GM21786 (cell line): Measurements from ENCODE around the gene CYB561D1.

Source experiments
- ATAC-seq: cut with Tn5 transposase; IDR thresholded peaks from one replicate; pipeline ENCODE4 v1.9.1; 2021; ENCODE audit not compliant: unreplicated experiment

The CYB561D1 gene

DNA sequence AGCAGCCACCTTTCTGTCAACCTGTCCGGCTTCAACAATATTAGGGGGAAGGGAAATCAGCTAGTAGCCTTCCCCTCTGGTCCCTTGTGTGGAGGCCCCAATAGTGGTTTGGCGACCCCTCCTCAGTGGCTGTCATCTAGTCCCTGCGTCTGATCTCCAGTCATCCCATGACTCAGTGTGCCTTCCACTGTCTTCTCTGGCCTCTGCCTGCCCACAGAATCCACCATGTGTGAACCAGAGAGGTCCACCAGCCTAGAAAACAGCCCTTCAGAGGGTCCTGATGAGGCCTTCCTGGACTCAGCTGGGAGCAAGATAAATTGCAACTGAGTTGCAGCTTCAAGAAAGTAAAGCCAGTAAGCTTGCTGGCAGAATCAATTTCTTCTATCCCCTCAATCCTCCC is 14.0 kb upstream of the CYB561D1 start:
- ATAC-seq = no peak

DNA sequence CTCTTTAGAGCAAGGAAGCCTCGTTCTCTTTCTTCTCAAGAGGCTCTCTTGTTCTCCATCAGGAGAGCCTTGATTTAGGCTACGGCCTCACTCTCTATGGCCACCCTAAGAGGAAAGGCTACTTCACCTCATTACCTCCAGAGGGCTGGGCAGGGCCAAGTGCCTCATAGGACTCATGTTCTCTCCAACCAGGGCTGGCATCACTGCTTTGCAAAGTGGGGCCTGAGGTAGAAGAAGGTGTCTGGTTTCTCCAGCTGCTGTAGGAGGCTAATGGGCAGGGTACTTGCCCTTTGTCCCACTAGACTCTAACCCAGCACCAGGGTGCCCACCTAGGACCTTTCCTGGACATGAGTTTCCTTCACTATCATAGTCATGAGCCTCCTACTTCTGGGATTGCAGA is 12.2 kb upstream of the CYB561D1 start:
- ATAC-seq = no peak

DNA sequence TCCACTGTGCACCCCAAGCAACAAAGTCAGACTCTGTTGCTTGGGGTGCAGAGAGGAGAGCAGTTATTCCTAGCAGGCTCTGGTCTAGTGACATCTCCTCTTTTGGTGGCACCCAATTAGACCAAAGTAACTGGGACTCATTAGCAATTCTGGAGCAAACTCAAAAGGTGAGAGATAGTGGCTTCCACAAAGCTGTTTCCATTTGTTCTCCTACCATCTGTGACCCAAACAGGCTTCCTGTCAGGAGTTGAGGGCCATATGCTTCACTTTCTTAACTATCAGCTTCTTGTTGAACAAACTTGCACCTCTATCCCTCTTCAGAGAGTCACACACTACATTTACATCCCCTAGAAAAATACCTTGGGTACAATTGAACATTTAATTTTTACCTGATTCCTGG is 11.7 kb upstream of the CYB561D1 start:
- ATAC-seq = no peak

DNA sequence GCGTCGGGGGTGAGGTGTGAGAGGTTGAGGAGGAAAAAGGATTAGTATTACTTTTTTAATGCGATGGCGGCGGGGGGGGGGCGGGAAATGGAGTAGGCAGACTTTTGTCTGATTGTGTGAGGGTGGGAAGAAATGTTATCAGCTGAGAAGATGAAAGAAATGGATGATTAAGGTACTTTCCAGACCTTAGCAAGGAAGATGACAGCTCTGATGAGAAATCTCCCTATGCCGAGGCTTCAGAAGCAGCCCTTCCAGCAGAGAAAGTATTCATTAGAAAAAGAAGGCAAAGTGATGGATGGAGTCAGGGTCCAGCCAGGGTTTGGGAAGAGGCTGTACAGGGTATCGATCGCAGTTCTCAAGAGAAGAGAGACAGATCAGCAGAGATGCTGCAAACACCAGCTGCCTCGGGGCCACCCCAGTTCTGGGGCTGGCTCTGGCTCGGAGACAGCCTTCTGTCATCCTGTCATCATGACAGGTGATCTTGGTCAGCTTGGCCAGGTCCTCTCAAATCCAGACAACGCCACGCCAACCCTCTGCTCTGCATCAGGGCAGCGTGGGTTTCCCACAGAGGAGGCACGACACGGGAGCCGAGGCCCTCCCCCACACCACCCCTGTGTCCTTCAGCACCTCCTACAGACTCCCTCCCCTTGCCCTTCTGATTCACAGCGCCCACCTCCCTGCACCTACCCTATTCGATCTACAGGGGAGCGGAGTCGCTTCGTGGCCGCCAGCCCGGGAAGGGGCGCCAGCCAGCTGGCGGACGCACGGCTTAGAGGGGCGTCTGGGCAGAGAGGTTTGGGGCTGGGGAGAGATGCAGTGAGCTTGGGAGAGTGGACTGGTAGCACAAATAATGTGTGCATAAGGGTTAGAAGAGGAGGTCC is 10.9 kb upstream of the CYB561D1 start:
- peak; percentile 23 for ATAC-seq

DNA sequence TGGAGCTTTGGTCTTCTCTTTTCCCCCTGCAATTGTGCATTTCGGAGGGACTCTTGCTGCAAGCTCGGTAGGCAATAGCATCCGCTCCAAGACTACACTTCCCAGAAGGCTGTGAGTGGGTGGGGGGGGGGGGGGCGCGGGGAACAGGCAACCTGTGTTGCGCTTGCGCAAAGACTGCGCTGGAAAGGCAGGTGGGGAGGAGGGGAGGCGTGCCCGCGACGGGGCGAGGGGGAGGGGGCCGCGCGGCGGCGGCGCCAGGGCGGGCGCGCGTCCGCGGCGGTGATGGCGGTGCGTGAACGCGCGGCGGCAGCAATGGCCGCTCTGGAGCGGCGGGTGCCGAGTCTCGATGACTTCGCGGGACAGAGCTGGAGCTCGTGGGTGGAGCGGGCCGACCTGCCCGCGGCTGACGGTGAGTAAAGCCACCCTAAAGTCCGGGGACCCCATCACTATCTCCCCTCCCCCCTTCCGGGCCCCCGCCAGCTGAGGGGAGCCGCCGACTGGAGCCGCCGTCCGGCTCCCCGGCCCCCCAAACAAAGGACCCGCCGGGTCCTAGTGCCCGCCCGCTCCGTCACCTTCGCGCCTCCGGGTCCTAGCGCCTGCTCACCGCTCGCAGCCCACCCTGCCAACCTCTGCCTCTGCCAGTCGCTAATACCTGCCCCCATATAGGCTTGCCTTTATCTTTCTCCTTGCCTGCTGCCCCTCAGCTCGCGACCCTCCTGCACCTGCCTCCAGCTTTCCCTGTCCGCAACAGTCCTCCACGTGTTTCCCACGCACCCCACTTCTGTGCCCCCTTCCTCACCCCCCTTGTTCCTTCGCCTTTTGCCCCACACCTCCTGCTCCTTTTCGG is 10.0 kb upstream of the CYB561D1 start, which contains the start of gene ATXN7L2:
ATXN7L2 (plus strand) TSS at position 234 of the 847 bp plus-strand sequence; CDS start at position 283, 49 bp downstream.
- peak; percentile 76 for ATAC-seq

DNA sequence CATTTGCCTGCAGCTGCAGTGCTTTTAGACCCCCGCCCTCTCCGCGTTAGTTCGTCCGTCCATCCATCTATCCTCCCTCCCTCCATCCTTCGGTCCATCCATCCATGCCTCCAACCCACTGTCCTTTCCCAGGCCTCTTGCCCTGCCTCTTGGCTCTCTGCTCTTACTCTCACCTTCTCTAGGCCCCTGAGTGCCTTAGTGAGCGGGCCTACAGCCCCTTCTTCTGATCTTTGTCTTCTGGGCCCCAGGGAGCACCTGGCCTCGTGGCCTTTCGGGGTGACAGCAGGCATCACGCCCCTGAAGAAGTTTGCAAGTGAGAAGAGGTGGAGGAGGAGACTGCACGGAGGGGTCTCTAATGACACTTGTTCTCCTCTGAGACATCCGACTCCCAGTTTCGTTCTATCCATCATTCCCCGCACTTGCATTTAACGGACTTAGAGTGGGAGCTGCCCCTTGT is 9.3 kb upstream of the CYB561D1 start:
- ATAC-seq = no peak

DNA sequence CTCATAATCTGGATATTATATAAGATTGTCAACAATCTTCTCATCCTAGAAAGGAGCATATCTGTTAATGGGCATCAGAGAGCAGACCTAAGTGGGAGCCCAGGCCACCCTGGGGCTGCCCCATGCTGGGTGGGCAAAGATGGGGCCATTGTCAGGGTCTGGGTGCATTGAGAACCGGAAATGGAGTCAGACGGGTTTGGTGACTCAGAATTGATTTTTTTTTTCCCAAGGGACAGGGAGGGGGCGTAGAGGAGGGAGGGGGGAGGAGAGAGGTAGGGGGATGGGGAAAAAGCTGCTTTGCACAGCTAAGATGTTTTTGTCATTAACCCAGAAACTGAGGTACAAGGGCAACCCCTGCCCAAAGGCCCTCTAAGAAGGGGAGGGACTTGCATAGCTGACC is 8.9 kb upstream of the CYB561D1 start:
- no peak for ATAC-seq

DNA sequence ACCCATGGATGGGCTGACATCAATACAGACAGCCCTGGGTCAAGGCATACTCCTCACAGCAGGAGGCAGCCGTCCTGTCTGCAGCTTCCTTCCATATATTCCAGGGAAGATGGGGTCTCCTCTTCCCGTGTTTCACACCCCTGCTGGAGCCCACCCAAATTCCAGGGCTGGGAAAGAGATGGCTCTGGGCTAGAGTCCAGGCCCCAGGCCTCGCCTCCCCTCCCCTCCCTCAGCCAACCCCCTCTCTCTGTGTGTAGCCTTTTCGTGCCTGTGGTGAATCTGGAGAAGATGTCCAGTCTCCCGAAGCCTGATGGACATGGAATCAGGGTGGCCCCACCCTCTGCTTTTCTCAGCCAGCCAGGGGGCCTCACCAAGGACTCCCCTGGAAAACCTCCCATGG is 6.6 kb upstream of the CYB561D1 start:
- no peak for ATAC-seq

DNA sequence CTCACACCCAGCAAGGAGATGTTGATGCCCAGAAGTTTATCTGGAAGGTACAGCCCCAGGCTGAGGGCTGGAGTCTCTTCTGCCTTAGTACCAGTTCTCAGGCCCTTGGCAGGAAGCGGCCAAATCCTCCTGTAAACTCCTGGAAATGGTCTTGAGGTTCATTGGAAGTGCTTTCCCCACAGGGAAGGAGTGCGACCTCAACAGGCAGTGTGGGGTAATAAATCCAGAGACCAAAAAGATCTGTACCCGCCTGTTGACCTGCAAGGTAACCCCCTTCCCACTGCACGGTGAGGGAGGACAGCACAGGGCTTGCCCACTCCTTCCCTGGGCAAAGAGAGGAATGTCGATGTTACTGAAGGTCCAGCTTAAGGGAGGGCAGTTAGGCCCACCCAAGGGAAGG is 5.7 kb upstream of the CYB561D1 start:
- no peak for ATAC-seq

DNA sequence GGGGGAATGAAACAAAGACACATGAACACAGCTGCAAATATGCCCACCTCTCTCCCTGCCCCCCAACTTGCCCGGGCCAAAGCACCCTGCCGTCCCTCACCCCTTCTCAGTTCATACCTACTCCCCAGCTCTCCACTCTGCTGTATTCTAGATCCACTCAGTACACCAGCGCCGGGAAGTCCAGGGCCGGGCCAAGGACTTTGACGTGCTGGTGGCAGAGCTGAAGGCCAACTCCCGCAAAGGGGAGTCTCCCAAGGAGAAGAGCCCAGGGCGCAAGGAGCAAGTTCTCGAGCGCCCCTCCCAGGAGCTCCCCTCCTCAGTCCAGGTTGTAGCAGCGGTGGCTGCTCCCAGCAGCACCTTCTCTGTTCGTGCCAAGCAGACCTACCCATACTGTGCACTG is 5.2 kb upstream of the CYB561D1 start:
- ATAC-seq = no peak

DNA sequence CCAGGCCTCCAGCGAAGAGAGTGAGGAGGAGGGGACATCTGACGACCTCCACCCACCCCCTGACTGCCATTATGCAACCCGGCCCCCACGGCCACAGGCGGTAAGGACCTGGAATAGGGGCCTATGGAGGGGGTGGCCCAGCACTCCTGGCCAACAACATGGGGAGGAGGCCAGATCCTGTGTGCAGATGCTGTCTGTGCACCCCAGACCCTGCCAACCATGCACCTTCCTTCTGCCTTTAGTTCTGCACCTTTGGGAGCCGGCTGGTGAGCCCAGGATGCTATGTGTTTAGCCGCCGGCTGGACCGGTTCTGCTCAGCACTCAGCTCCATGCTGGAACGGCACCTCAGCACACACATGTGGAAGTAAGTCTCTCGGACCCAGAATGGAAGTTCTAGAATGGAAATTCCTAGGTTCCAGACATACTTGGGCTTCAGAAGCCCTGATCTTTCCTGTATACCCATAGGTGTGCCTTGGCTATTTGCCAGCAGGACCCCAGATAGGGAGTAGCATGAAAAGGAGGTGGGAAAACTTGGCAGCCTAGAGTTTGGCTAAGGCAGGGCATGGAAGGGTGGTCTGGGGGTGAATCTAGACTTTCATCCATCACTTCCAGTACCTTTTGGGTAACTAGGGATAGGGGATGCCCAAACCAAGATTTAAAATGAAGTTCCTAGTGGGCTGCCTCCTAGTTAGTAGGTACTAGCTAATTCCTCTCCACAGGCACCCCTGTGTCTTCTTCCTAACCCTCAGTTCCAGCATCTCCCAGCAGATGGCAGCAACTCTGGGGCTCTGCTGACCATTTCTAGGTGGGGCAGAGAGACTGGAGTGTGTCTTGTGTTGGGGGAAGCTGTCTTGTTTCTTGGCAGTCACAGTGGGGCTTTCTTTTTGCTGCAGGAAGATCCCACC is 3.6 kb upstream of the CYB561D1 start:
- no peak for ATAC-seq

DNA sequence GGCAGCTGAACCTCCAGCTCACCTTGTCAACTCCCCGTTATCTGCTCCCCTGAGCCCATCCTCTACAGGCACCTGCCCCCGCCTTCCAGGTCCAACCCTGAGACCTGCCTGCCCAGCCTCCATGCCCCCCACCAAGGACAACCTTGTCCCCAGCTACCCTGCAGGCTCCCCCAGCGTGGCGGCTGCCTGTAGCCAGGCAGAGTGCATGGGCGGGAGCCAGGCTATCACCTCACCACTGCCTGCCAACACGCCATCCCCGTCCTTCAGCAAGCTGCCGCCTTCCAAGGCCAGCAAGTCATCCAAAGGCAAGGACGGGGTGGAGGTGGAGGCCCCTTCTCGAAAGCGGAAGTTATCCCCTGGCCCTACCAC is 3.0 kb upstream of the CYB561D1 start:
- ATAC-seq = no peak

DNA sequence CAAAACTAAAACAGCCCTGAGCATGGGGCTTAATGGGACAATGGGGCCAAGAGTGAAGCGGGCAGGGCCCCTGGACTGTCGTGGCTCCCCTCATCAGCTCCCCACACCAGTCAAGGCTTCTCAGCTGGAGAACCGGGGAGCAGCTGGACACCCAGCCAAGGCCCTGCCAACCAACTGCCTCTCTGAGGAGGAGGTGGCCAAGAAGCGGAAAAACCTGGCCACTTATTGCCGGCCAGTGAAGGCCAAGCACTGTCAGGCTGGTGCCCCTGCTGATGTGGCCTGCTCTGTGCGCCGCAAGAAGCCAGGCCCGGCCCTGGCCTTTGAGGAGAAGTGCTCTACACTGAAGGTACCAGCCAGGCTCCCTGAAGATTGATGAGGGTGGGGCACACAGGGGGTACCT is 2.5 kb upstream of the CYB561D1 start:
- ATAC-seq = no peak

DNA sequence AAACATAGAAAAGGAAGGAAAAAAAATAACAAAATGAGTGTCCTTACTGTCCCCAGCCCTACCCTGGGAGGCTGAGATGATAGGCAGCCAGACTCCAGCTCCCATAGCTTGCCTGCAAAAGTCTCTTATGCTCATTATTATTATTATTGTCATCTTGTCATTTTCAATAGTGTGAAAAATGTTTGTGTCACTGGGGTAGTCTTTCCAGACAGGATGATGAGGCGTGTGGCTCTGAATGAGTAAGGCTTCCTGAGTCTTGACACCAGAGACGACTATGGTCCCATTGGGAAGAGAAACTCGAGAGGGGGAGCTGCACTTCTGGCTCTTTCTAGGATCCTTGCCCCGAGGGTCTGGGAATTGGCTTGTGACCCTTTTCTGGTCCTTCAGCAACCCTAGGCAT is 1.1 kb upstream of the CYB561D1 start:
- no peak for ATAC-seq

DNA sequence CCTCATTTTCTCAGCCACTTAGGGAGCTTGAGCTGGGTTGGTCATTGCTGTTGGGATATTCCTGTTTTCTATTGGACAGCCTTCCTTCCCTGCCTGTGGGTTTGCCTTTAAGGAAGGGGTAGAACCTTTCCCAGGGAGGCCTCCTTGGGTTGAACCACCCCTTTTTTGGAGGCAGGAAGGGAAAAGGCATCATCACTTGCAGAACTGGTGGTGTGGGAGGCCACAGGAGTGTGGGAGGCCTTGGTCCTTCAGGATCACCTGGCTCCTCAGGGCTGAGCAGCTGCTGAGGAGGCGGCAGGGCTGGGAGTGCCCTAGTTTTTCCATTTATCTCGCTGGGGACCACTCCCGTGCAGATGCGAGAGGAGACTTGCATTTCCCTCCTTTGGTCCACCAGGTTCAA is 667 bp upstream of the CYB561D1 start:
- ATAC-seq = no peak

DNA sequence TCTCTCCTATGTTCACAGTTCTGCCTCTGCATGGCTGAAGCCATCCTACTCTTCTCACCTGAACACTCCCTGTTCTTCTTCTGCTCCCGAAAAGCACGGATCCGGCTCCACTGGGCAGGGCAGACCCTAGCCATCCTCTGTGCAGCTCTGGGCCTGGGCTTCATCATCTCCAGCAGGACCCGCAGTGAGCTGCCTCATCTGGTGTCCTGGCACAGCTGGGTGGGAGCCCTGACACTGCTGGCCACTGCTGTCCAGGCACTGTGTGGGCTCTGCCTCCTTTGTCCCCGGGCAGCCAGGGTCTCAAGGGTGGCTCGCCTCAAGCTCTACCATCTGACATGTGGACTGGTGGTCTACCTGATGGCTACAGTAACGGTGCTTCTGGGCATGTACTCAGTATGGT is 1.8 kb downstream of the CYB561D1 start:
- ATAC-seq = no peak

DNA sequence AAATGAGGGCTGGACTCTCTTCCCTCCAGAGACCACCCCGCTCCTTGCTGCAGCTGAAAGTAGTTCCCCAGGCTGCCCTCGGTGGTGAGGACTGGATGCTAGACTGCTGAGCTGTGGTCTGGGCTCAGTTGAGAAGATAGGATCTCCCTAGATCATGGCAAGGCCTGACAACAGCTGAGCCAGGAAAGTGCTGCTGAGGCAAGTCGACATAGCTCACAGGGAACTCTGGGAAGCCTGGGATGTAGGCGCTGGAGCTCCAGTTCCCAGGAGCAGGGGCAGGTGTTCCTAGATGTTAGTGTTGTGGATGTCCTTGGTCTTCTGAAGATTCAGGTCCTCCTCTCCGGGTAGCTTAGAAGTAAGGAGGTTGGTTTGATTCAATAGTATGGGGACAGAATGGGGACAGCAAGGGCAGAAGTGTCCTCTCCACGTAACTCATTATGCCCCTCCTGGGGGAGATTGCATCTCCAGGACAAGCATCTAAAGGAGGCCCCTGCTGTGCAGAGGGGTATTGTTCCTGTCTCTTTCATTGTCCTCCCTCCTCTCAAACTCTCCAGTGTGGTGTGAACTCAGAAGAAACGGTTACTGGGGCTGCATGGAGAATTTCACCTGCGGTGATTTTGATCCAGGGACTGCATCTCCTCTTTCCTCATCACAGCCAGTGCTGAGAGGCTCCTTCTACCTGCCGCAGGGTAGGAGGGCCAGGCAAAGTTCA is 3.7 kb downstream of the CYB561D1 start:
- no peak for ATAC-seq

DNA sequence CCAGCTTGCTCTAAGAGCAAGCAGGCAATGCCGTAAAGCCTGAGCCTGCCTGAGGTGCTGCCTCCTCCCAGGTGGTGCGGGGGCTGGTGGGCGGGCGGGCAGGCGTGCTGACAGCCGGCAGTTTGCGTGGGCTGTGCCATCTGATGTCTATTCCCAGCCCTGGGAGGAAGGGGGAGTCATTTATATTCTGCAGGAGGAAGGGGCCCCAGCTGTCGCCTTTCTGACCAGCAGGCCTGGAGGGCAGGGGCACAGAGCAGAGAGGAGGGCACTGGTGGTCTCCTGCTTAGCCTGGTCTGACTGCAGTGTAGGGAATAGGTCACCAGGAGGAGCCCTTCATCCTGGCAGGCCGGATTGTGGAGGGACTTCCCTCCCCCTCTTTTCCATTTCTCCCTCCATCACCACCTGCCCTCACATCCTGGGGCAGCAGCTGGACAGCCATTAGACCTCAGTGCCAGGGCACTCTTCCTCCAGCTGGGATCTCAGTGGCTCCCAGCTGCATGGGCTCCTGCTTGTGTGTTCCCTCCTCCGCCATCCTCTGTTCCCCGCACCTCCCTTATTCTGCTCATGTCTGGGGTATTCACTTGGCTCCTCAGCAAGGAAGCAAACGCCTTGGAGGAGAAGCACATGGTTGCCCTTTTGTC is 4.4 kb downstream of the CYB561D1 start:
- ATAC-seq = no peak

DNA sequence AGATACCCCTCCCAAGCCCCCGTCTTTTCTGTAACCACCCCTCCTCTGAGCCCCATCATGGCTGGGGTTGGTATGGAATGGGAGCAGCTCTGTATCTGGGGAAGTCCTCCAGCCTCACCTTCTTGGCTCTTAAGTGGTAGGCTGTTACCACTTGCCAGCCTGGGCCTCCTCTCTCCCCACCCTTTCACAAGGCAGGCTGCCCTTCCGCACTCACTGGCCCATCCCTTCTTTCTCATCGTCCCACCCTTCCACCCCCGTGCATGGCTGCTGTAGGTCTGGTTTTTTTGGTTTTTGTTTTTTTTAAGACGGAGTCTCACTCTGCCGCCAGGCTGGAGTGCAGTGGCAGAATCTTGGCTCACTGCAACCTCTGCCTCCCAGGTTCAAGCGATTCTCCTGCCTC is 5.2 kb downstream of the CYB561D1 start:
- no peak for ATAC-seq
